ENCODE results near the gene MYO5A. TPM values are rescaled to one million over a fixed set of nuclear protein-coding genes. Genes with fewer than 3 reads are reported as not detected.

MYO5A gene
- total and polyA plus RNA-seq, 10 of the 15 experiments (the other 5 are each of a cell fraction or from before 2014, with no cell fraction given): 4.2 to 42.9 (median 31.1) TPM

DNA sequence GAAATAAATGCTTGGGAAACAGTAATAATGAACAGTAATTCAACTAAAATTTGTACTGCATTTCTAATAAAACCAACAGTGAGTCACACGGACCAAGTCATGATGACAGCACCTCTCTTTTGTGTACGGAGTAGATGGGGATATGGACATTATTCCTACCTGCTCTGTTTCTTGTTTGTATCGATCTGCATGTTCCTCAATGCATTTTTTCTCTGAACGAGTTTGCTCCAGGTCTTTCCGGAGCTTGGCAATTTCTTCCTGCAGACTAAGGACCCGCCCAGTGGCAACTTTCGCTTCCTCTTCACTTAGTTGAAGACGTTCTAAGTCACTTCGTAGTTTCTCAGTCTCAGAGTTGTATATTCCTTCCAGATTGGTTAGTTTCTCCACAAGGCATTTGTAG is 158.7 kb downstream of the MYO5A start:
- TF ChIP-seq IKZF2 (IDR thresholded peaks at IDR 0.05) (peak; percentile 55 to 59; a peak in 3 of 4 replicates), IRF4 (IDR thresholded peaks at IDR 0.05; ENCODE audit: low read depth, low read length) (0 out of 2 replicates have a peak, but pooled peaks have one; percentile 13), SIX5 (IDR thresholded peaks at IDR 0.05; ENCODE audit: low read depth, low read length, severe bottlenecking) (no peak), SPI1 (IDR thresholded peaks at IDR 0.05; ENCODE audit: borderline replicate concordance, insufficient read depth, low read depth, low read length) (peak; percentile 75; the same call in 1 of the 2 replicates), EP300 (IDR thresholded peaks at IDR 0.05; ENCODE audit: borderline replicate concordance in 1 of 2, control insufficient read depth in 1 of 2, low read depth in 2 of 2, low read length in 2 of 2) (no peak), MEF2A (IDR thresholded peaks at IDR 0.05; ENCODE audit: insufficient read depth, low read depth, low read length) (no peak), CBFB (IDR thresholded peaks at IDR 0.05; ENCODE audit: low read depth) (no peak)
- TF ChIP-seq, protein P1, sequence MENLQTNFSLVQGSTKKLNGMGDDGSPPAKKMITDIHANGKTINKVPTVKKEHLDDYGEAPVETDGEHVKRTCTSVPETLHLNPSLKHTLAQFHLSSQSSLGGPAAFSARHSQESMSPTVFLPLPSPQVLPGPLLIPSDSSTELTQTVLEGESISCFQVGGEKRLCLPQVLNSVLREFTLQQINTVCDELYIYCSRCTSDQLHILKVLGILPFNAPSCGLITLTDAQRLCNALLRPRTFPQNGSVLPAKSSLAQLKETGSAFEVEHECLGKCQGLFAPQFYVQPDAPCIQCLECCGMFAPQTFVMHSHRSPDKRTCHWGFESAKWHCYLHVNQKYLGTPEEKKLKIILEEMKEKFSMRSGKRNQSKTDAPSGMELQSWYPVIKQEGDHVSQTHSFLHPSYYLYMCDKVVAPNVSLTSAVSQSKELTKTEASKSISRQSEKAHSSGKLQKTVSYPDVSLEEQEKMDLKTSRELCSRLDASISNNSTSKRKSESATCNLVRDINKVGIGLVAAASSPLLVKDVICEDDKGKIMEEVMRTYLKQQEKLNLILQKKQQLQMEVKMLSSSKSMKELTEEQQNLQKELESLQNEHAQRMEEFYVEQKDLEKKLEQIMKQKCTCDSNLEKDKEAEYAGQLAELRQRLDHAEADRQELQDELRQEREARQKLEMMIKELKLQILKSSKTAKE (IDR thresholded peaks at IDR 0.05; ENCODE audit: low read depth, poor library complexity, severe bottlenecking): no peak
- TF ChIP-seq, protein P2, sequence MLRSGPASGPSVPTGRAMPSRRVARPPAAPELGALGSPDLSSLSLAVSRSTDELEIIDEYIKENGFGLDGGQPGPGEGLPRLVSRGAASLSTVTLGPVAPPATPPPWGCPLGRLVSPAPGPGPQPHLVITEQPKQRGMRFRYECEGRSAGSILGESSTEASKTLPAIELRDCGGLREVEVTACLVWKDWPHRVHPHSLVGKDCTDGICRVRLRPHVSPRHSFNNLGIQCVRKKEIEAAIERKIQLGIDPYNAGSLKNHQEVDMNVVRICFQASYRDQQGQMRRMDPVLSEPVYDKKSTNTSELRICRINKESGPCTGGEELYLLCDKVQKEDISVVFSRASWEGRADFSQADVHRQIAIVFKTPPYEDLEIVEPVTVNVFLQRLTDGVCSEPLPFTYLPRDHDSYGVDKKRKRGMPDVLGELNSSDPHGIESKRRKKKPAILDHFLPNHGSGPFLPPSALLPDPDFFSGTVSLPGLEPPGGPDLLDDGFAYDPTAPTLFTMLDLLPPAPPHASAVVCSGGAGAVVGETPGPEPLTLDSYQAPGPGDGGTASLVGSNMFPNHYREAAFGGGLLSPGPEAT (IDR thresholded peaks at IDR 0.05; ENCODE audit: low read depth): peak; percentile 38; the same call in 1 of the 2 replicates
- CTCF ChIA-PET: interaction anchor here (1.4 to 3.0 kb wide), 5 partner anchors 9 to 96 kb away, joined by 3 to 9 read pairs (median 5); no protein-coding TSS in a partner anchor
- no peak overlapping the region for H3K4me2 ChIP-seq (ENCODE audit: control insufficient read depth, insufficient read depth)
- H3K4me3 ChIP-seq: no peak overlapping the region
- no peak overlapping the region for H3K9ac ChIP-seq (ENCODE audit: control insufficient read depth, insufficient read depth, low read length)
- RAD21 ChIA-PET (ENCODE audit: unreplicated experiment): interaction anchor here (1.5 to 5.2 kb wide), 3 partner anchors 10 to 95 kb away, joined by 3 to 40 read pairs (median 29); no protein-coding TSS in a partner anchor
- no peak for DNase-seq (ENCODE audit: low read depth, low spot score)
- POLR2A ChIA-PET: interaction anchor here (0.6 to 1.8 kb wide), 5 partner anchors 9 to 411 kb away, joined by 3 to 12 read pairs (median 6); no protein-coding TSS in a partner anchor
- ATAC-seq: peak; percentile 83
- H3K4me1 ChIP-seq (ENCODE audit: control insufficient read depth, insufficient read depth, low read length): peaks cover 3% of the 10 kb centered on the region; the same call in 1 of the 2 replicates
- WGBS (ENCODE audit: insufficient coverage, insufficient replicate concordance, low lambda C conversion rate, missing lambda C conversion rate): 31% methylated on average over 9 of the region's 9 CpGs
- H3K36me3 ChIP-seq (ENCODE audit: control insufficient read depth in 2 of 2, insufficient read depth in 2 of 2, low read length in 1 of 2): peaks cover 3 to 32% of the 10 kb centered on the region in 2 experiments
- no peak overlapping the region for H2AFZ ChIP-seq (ENCODE audit: control insufficient read depth, low read depth, low read length)
- no TSS peak for BruUV-seq (replicated peaks)
- SMC1A ChIA-PET (ENCODE audit: uncharacterized antibody, unreplicated experiment): interaction anchor here (0.7 to 7.2 kb wide), 11 partner anchors 8 to 191 kb away, joined by 3 to 61 read pairs (median 5); no protein-coding TSS in a partner anchor
- in situ Hi-C loops (cut with MboI): no loop called here
- H3K9me3 ChIP-seq (replicated peaks; ENCODE audit: control insufficient read depth, insufficient read depth, low read length): no peaks in the 10 kb centered on the region; the same call in 2 of the 3 replicates
- no peaks in the 10 kb centered on the region for H3K79me2 ChIP-seq (ENCODE audit: control insufficient read depth, insufficient read depth, low read length)
- H3K27me3 ChIP-seq (replicated peaks in 1 of 2; ENCODE audit: control insufficient read depth in 2 of 2, insufficient read depth in 2 of 2, low read length in 1 of 2): no peaks in the 10 kb centered on the region
- no peaks in the 10 kb centered on the region for H4K20me1 ChIP-seq (ENCODE audit: control insufficient read depth, insufficient read depth)
- no peak for FAIRE-seq
- intact Hi-C loops (cut with micrococcal nuclease; ENCODE audit: unreplicated experiment): no loop called here
- H3K27ac ChIP-seq (ENCODE audit: control insufficient read depth, insufficient read depth): peak overlapping the region; percentile 5; the same call in 1 of the 2 replicates
